ENCODE data around the gene TBC1D21. TPM values are rescaled to one million over a fixed set of nuclear protein-coding genes. Genes with fewer than 3 reads are reported as not detected.

The TBC1D21 gene, protein sequence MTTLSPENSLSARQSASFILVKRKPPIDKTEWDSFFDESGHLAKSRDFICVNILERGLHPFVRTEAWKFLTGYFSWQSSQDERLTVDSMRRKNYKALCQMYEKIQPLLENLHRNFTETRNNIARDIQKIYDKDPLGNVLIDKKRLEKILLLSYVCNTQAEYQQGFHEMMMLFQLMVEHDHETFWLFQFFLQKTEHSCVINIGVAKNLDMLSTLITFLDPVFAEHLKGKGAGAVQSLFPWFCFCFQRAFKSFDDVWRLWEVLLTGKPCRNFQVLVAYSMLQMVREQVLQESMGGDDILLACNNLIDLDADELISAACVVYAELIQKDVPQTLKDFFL
- polyA plus RNA-seq (not detected in 3 replicates), polyA minus RNA-seq (not detected in 3 replicates)
- polyA plus RNA-seq (2011; ENCODE audit: low read depth): not detected
- polyA plus RNA-seq (2011; cell fraction: cytosol; rRNA removed): not detected in 2 replicates
- polyA plus RNA-seq (2011; cell fraction: nucleus; rRNA removed): not detected in 2 replicates
- polyA plus RNA-seq (2012; ENCODE audit: low replicate concordance): not detected in 2 replicates
- not detected for polyA minus RNA-seq (2011; cell fraction: cytosol; rRNA and poly(A)+ RNA removed)
- not detected in 2 replicates for polyA minus RNA-seq (2011; cell fraction: nucleus; rRNA and poly(A)+ RNA removed)

DNA sequence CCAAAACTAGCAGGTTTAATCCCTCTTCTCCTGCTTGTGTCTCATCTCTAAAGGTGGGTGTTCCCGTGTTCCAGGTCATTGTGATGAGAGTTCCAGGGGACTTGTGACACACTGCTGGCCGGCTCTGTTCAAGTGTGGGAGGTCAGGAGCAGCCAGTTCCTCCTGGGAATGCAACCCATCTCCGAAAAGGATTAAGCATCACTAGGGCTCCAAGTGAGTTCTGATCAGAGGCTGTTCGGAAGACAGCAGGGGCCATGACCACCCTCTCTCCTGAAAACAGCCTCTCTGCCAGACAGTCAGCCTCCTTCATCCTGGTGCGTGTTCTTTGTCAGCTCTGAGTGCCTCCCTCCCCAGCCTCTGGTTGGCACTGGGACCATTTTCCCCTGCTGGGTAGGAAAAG is at the start of gene TBC1D21:
Gene TBC1D21 (plus strand): TSS at position 109 of the 400 bp plus-strand sequence. CDS start 146 bp downstream, at position 255.
- H3K9me3 ChIP-seq (ENCODE audit: control insufficient read depth, low read depth, low read length): no peaks in the 10 kb centered on the region
- no peak within 1 kb of the TSS for H3K27ac ChIP-seq (ENCODE audit: control insufficient read depth, insufficient read depth, low read length)
- DNase-seq (ENCODE audit: low read depth, low spot score) (no peak), FAIRE-seq (no peak)
- H3K4me1 ChIP-seq (ENCODE audit: control insufficient read depth, extremely low read depth, insufficient read depth, low read length): no peaks in the 10 kb centered on the region
- H3K9me1 ChIP-seq (ENCODE audit: control insufficient read depth, extremely low read depth, insufficient read depth, low read length): no peaks in the 10 kb centered on the region
- peaks cover 20% of the 10 kb centered on the region for H3K27me3 ChIP-seq (ENCODE audit: control insufficient read depth, extremely low read depth, insufficient read depth, low read length)
- dilution Hi-C loops (cut with MboI; ENCODE audit: extremely low pct_ligation_motif_present, low sequenced_read_pairs): no loop called here
- no peak within 1 kb of the TSS for H3K4me2 ChIP-seq (ENCODE audit: control insufficient read depth, extremely low read depth, insufficient read depth, low read depth, low read length)
- H4K20me1 ChIP-seq (ENCODE audit: control insufficient read depth, extremely low read depth, insufficient read depth, low read length): no peaks in the 10 kb centered on the region
- no peak within 1 kb of the TSS for H2AFZ ChIP-seq (ENCODE audit: control insufficient read depth, low read length)
- H3K36me3 ChIP-seq (ENCODE audit: control insufficient read depth in 2 of 2, extremely low read depth in 1 of 2, insufficient read depth in 2 of 2, low read length in 2 of 2): no peaks in the 10 kb centered on the region
- no peaks in the 10 kb centered on the region for H3K79me2 ChIP-seq (ENCODE audit: control insufficient read depth, insufficient read depth, low read length)
- H3K9ac ChIP-seq (ENCODE audit: control insufficient read depth, extremely low read depth, insufficient read depth, low read length): no peak within 1 kb of the TSS
- TF ChIP-seq EZH2 (IDR thresholded peaks at IDR 0.05; ENCODE audit: low read length): no peak
- TF ChIP-seq, protein P1, sequence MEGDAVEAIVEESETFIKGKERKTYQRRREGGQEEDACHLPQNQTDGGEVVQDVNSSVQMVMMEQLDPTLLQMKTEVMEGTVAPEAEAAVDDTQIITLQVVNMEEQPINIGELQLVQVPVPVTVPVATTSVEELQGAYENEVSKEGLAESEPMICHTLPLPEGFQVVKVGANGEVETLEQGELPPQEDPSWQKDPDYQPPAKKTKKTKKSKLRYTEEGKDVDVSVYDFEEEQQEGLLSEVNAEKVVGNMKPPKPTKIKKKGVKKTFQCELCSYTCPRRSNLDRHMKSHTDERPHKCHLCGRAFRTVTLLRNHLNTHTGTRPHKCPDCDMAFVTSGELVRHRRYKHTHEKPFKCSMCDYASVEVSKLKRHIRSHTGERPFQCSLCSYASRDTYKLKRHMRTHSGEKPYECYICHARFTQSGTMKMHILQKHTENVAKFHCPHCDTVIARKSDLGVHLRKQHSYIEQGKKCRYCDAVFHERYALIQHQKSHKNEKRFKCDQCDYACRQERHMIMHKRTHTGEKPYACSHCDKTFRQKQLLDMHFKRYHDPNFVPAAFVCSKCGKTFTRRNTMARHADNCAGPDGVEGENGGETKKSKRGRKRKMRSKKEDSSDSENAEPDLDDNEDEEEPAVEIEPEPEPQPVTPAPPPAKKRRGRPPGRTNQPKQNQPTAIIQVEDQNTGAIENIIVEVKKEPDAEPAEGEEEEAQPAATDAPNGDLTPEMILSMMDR (optimal IDR thresholded peaks at IDR 0.05 in 1 of 3, IDR thresholded peaks at IDR 0.05 in 1 of 3, conservative IDR thresholded peaks at IDR 0.05 in 1 of 3; ENCODE audit: extremely low read depth in 1 of 3, insufficient read depth in 2 of 3, low read length in 3 of 3): no peak
- no peak within 1 kb of the TSS for H3K4me3 ChIP-seq (ENCODE audit: control insufficient read depth in 2 of 3, extremely low read depth in 1 of 3, insufficient read depth in 2 of 3, low read depth in 1 of 3, low read length in 3 of 3)

DNA sequence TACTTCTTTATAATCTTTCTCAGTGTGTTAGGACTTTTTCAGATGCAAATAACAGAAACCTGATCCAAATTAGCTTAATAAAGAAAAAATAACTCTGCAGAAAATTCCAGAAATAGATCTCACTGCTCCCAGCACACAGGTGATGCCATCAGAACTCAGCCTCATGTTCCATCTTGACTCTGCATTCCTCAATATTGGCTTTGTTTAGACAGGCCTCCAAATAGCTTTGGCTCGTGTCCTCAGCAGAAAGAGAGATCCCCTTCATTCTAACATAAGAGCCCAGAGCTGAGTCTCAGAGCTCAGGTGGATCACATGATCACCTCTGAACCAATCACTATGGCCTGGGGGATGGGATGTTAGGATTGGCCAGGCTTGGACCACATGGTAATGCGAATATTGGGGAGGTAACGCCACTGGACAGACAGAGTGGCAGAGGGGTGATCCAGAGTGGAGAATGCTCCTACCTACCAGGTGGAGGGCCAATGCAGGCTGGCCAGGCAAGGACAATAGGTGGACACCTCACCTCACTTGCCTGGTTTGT is 46.6 kb upstream of the TBC1D21 start:
- TF ChIP-seq EZH2 (IDR thresholded peaks at IDR 0.05; ENCODE audit: low read length): no peak
- dilution Hi-C loops (cut with MboI; ENCODE audit: extremely low pct_ligation_motif_present, low sequenced_read_pairs): no loop called here
- no peaks in the 10 kb centered on the region for H3K27me3 ChIP-seq (ENCODE audit: control insufficient read depth, extremely low read depth, insufficient read depth, low read length)
- no peak overlapping the region for H3K4me3 ChIP-seq (ENCODE audit: control insufficient read depth in 2 of 3, extremely low read depth in 1 of 3, insufficient read depth in 2 of 3, low read depth in 1 of 3, low read length in 3 of 3)
- H3K9me1 ChIP-seq (ENCODE audit: control insufficient read depth, extremely low read depth, insufficient read depth, low read length): no peaks in the 10 kb centered on the region
- H3K9me3 ChIP-seq (ENCODE audit: control insufficient read depth, low read depth, low read length): no peaks in the 10 kb centered on the region
- H3K36me3 ChIP-seq (ENCODE audit: control insufficient read depth in 2 of 2, extremely low read depth in 1 of 2, insufficient read depth in 2 of 2, low read length in 2 of 2): no peaks in the 10 kb centered on the region
- H3K4me1 ChIP-seq (ENCODE audit: control insufficient read depth, extremely low read depth, insufficient read depth, low read length): peaks cover 5% of the 10 kb centered on the region
- FAIRE-seq (peak; percentile 5), DNase-seq (ENCODE audit: low read depth, low spot score) (peak; percentile 5)
- H3K9ac ChIP-seq (ENCODE audit: control insufficient read depth, extremely low read depth, insufficient read depth, low read length): no peak overlapping the region
- H4K20me1 ChIP-seq (ENCODE audit: control insufficient read depth, extremely low read depth, insufficient read depth, low read length): no peaks in the 10 kb centered on the region
- H2AFZ ChIP-seq (ENCODE audit: control insufficient read depth, low read length): no peak overlapping the region
- no peak overlapping the region for H3K4me2 ChIP-seq (ENCODE audit: control insufficient read depth, extremely low read depth, insufficient read depth, low read depth, low read length)
- H3K27ac ChIP-seq (ENCODE audit: control insufficient read depth, insufficient read depth, low read length): no peak overlapping the region
- H3K79me2 ChIP-seq (ENCODE audit: control insufficient read depth, insufficient read depth, low read length): no peaks in the 10 kb centered on the region
